IPS-11a (cell line): Measurements from ENCODE around the gene GNB1.

ENCODE experiments used
- H3K4me3 ChIP-seq: one replicate; pipeline ENCODE4 v1.5.1; 2013; ENCODE audit warnings: low read depth, low read length, control low read depth

GNB1 gene

DNA sequence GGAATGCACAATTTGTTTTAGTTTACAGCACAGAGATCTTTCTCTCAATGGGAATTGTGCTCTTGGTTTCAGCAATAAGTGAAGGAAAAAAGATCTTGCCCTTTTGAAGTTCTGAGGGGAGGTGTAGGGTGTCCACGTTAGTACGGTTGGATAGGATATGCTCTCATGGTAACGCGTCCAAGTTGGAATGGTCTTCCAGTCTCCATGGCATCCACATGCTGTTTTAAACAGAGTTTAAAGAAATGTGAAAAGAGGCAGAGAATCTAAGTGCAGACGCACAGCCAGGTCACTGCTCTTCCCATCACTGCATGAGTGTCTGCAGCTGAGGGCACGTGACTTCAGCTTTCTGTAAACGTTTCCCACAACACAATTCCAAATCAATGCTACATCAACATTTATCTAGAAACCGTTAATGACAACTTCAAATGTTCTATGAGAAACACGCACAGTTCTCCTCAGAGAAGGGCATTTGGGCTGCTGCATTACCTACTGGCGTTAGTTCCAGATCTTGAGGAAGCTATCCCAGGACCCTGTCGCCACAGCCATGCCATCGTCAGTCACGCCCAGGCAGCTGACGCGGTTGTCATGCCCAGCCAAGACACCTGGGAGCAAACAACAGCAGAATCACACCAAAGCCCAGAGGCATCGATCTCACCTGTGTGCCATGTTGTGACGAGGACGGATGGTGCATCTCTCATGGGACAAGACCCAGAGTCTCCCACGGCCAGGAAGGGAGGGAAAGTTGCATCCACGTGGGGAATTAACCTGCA, 103.9 kb downstream of the GNB1 start:
- no peak overlapping the region for H3K4me3 ChIP-seq

DNA sequence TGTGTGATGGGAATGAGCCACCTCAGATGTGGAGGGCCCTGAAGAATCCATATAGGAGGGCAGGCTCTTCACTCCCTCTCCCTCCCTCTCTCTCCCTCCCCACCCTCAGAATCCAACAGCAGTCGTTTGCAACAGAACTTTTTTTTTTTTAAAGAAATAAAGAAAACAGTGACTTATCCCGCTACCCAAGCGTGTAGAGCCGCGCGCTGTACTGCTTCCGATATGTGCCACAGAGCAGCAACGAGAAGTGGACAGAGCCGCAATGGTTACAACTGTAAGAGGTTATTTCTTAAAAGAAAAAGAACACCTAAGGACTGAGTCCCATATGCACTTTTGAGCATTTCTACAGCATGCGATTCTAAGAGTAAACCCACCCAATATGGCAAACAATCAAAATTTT, 105.2 kb downstream of the GNB1 start:
- H3K4me3 ChIP-seq: no peak overlapping the region

DNA sequence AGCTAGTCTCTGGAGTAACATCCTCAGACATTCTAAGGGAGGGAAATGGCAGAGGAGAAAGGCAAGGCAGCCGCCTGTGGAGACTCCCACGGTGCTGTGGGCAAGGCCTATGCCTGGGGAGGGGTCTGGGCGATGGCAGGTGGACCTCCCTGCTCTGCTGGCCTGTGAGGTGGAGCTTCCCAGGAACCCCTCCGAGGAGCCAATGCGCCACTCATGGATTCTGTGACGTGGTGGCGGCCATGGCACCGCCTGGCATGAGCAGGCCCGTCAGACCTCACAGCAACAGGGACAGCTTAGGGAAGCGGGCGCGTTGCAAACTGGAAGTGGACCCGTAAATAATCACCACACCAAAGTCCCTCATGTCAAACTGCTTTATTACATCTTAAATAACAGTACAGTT, 106.0 kb downstream of the GNB1 start:
- no peak overlapping the region for H3K4me3 ChIP-seq

DNA sequence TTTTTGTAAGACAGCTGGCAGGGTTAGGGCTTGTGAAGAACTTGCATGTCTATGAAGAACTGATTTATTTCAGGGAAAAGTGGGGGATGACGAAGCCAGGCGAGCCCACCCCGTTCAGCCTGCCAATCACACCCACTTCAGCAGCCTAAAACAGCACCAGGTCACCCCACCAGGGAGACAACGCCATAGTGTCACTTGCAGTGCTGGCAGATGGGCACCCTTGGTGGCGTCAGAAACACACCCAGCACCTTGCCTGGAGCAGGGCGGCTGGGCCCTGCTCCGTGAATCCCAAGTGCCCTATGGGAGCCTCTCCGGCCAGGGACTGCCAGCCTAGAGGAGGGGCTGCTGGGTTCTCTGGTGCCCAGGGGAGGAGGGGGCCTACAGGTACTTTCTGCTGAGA, 107.6 kb downstream of the GNB1 start:
- no peak overlapping the region for H3K4me3 ChIP-seq

DNA sequence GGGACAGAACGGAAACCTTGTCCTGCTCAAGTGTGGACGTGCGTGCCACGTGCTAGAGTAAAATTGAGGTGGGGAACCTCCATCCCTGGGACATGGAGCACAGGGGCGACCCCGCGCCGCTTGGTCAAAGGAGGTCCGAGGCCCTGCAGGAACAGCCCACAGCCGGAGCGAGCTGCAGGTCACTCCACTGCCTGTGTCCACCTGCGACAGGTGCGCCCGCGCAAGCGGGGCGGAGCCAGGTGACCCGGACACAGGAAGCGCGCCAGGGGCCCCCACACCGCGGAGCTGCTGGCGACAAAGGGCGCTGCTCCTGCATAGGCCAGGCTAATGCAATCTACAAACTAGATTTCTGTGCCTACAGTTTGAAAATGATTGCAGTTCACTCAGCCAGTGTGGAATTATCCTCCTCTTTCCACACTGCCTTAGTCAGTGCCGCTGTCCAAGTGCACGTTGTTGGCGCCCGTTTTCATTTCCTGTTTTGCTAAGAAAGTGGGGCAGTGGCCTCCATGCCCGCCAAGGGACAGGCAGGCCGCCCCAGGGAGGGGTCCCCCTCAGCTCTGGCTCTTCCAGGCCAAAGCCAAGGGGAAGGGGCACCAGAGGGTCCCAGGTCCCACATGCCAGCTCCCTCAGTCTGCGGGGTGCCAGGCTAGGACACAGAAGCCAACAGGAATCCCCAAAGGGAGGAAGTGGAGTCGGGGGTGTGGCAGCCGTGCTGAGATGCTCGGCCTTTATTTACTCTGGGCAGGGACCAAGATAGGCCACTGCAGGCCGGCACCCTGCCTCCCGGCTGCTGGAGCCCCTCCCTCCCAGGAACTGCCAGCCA, 108.3 kb downstream of the GNB1 start:
- H3K4me3 ChIP-seq: no peak overlapping the region

DNA sequence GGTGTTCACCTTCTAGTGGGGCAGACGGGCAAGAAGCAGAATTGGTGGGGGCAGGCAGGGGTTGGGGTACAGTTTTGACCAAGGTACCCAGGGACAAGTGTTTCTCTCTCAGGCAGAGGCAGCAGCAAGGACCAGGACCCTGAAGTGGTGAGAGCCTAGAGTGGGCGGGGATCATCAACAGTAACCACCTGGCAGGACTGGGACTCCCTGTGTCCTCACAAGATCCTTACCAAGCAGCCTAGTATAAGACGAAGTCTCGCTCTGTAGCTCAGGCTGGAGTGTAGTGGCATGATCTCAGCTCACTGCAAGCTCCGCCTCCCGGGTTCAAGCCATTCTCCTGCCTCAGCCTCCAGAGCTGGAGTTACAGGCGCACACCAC, 109.4 kb downstream of the GNB1 start:
- H3K4me3 ChIP-seq: no peak overlapping the region

DNA sequence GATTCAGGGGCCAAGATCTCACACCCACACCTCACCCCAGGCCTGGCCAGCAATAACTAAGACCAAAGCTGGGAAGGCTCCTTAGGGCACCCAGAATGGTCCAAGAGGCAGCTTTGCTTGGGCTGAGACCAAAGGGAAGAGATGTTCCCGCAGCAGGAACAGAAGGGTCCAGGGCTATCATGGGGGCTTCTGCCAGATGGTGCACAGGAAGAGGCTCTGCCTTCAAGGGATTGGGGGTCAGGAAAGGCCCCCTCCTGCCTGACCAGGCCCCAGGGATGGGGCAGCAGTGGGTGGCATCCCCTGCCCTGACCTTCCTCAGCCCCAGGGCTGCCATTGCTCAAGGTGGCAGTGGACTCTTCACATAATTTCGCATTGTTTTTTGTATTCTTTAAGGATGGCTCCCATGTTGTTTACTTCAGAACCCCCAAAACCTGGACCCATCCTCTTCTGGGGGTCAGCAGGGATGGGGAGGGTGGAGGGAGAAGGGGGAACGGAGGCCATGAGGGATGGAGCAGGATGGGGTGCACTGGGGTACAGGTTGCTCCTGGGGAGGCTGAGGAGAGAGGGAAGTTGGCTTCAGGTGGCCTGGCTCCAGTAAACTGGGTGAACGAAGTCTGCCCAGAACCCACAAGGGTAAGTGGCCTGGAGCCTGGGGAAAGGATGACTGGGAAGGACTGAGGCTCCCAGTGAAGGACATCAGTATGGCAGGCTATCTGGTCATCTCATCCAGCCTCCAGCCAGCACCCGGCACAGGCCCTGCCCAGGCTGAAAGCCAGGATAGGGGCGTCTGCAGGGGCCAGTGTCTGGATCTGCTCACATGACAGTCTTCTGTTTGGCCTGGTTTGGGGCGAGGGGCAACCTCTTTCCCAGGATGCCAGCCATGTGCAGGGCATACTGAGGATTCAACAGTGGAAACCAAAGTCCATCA, 110.0 kb downstream of the GNB1 start:
- no peak overlapping the region for H3K4me3 ChIP-seq

DNA sequence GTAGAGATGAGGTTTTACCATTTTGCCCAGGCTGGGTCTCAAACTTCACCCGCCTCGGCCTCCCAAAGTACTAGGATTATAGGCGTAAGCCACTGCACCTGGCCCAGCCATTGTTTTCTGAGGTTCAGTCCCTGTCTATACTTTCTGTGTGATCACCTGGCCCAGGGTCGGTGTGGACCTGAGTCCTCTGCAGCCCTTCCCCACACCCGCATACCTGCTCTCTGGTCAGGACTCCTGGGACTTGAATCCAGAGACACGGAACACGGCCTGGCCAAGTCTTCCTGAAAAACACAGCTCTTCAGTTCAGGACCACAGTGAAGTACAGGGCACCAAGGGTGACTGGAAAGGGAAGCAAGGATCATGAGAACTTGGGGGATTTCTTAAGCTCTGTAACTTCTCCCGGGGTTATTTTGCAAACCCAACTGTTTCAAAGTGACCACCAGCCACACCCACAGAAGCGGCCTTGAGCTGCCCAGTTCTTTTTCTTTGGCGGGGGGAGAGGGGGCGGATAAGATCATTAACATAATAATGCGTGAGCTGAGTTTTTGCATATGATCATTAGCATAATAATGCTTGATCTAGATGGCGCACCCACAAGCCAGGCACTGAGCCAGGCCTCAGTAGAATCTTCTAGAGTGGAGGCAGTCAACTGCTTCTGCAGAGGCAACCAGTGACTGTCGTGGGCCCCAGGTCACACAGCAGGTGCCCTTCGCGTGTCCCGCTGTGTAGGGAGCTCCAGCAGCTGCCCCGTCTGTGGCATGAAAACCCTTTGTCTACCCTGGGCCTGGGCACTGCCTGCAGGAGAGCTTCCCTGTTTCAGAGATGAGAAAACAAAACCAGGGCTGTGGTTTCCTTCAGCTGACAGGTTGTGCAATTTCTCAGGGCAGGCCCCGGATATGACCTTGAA, 110.9 kb downstream of the GNB1 start:
- peak overlapping the region; percentile 85 for H3K4me3 ChIP-seq

DNA sequence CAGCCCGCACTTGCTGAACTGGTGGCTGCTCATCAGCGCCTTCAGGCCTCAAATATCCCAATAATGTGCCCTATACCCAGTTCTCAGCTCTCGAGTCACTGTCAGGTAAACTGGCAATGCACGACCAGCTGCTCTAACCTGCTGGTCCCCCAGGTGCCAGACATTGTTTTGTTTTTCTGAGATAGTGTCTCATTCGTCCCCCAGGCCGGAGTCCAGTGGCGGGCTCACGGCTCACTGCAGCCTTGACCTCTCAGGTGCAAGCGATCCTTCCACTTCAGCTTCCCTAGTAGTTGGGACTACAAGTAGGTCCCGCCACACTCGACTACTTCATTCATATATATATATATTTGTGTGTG, 111.6 kb downstream of the GNB1 start:
- peak overlapping the region; percentile 85 for H3K4me3 ChIP-seq

DNA sequence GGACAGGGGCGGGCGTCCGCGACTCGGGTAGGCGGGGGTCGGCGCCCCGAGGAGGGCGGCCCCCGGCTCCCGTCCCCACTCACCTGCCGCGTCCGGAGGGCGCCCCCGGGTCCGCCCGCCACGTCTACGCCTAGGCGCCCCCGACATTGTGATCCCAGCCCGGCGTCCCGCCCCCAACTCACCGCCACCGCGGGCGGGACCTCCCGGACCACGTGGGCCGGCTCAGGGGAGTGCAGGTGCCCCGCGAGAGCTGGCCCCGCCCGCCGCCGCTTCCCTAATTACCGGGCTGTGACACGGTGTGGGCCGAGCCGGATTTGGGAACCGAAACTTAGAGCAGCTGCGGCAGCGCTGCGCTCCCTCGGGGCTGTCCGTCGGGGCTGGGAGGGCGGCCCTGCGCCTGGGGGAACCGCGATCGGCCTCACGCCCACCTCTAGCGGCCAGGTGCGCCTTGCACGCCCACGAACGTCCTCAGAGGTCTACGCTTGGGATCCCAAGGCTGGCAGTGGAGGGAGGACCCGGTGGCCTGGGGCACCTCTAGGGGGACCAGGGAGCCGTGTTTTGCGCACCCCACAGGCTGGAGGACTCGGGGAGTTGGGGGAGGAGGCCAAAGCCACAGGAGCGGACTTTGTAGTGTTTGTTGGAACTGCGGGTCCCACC, 112.1 kb downstream of the GNB1 start:
- H3K4me3 ChIP-seq: peak overlapping the region; percentile 85

DNA sequence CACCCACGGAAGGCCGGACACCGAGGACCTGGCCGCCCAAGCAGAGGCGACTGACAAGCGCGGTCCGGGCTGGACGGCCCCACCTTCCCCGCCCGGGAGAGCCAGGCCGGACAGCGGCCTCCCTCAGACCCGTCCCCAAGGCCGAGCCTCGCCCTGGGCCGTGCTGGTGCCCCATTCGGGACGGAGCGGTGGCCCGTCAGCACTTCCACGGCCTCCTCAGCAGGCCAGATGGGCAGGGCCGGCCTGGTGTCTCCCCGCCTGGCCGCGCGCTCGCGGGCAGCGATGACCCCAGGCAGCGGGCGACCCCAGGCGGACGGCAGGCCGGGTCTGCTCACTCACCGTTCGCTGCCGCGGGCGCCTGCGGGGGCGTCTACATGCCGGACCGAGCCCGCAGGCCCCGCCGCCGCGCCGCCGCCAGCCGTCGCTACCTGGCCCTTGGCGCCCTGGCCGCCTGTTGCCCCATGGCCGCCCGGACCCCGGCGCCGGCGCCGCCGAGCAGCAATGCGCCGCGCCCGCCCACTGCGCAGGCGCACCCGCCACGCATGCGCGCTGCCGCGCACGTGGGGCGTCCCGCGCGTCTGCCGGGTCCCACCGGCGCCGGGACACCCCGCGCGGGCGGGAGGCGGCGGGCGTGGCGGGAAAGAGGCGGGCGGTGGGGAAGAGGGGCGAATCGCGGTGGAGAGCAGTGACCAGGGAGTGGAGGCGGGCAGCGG, 112.8 kb downstream of the GNB1 start, which contains the start of gene NADK:
Gene NADK (minus strand): TSS at position 521 of the 713 bp plus-strand sequence. CDS start 13,064 bp downstream, outside the sequence.
- H3K4me3 ChIP-seq: peak within 1 kb of the TSS; percentile 85

DNA sequence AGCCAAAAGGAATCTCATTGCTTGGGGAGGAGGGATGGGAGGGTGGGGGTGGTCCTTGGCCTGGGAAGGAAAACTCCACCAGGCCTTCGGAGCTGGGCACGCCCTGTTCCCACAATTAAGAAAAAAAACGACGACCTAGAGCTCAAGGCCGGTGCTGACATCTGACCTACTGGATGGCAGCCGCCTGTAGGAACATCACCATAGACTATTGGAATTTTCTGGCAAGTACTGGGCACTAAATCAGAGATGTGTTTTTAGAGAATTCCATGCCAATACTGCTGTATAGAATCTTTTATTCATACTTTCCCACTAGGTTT, 113.3 kb downstream of the GNB1 start:
- peak overlapping the region; percentile 85 for H3K4me3 ChIP-seq

DNA sequence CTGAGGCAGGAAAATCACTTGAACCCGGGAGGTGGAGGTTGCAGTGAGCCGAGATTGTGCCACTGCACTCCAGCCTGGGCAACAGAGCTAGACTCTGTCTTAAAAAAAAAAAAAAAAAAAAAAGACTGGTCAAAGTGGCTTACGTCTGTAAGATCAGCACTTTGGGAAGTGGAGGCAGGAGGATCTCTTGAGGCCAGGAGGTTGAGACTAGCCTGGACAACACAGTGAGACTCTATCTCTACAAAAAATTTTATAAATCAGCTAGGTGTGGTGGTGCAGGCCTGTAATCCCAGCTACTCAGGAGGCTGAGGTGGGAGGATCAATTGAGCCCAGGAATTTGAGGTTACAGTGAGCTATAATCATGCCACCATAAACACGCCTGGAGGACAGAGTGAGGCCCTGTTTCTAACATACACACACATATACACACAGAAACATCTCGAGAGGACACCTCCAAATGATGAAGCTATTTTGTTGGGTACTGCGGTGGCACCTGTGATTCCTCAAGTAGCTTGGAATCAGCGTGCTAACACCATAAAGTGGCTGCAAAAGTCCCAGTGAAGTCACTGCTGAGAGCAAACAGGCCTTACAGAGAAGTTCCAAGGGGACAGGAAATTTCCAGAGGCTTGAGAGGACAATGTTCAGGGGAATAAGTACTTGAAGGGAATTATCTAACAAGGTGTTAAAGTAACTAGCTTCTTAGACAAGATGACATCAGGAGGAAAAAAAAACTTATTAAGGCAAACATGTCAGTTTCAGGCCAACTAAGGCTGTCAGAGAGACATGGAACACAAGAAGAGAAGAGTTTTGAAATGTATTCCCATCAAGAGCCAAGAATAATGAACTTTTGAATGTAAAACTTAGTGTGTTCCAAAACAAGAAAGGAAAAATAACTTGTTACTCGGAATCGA, 114.0 kb downstream of the GNB1 start:
- H3K4me3 ChIP-seq: no peak overlapping the region

DNA sequence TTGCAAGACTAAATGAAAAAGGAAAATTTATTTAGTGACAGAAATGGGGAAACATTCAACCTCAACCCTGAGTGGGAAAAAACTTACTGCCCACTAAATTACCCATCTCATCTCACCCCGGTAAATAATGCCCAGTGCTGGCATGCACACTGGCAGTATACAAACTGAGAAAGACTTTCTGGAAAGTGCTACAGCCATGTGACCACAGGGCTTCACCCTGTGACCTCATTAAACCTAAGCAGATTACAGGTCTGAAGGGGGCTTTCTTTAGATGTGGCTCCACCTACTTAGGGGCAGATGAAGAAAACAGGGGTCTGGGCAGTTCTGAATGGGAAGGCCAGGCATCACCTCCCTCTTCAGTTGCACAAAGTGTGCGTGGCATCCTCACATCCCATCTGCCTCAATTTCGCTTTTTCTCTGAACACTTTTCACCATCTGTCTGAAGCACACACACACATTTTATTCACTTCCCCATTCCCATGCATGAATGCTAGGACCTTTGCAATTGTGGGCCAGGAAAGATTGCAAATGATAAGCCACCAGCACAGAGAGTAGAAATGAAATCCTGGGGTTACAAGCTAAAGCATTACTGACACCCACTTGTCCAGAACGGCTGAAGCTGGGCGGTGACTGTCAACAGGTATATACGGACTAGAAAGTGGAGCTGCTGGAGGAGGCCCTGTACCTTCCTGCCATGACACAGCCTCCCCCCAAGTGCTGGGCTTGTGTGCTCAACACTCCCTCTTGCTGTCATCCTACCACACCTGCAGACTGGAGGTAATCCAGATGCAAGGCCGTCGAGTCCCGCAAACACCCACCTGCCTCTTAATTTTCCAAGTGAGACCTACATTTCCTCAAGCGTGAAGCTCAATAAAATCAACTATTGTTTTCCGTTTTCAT, 115.3 kb downstream of the GNB1 start:
- no peak overlapping the region for H3K4me3 ChIP-seq

DNA sequence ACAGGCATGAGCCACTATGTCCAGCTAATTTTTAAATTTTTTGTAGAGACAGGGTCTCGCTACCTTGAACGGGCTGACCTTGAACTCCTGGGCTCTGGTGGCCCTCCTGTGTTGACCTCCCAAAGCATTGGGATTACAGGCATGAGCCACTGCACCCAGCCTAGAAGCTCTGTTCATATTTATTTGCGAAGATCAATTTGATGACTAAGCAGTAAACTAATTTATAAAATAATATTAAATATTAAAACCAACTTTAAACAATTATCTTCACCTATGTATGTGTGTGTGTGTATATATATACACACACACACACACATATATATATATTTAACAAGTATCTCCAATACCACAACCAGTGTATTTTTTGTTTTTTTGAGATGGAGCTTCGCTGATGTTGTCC, 117.0 kb downstream of the GNB1 start:
- no peak overlapping the region for H3K4me3 ChIP-seq

DNA sequence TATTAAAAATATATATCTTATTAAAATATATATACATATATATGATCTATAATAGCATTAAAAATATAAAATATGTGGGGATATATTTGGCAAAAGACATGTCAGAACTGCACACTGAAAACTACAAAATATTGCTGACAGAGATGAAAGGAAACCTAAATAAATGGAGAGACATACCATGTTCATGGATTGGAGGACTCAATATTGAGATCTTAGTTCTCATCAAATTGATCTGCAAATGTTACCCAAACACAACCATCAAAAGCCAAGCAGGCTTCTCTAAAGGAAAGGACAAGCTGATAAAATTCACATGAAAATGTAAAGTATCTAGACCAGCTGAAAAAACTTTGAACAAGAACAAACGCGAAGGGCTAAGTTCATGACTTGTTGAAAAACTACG, 119.8 kb downstream of the GNB1 start:
- H3K4me3 ChIP-seq: no peak overlapping the region

DNA sequence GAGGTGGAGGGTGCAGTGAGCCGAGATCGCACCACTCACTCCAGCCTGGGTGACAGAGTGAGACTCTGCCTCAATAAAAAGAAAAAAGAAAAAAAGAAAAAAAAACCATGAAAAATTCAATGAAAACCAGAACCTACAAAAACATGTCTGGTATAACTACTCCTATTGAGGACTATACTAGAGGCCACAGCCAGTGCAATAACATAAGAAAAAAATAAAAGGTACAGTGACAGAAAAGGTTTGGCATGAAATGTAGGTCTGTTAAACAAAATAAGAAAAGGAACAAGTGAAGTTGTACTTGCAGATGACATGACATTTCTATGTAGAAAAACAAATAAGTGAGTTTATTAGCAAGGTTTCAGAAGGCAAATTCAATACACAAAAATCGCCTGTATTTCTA, 120.8 kb downstream of the GNB1 start:
- no peak overlapping the region for H3K4me3 ChIP-seq
